ENCODE results near the gene HSP90AA1.

Gene HSP90AA1

DNA sequence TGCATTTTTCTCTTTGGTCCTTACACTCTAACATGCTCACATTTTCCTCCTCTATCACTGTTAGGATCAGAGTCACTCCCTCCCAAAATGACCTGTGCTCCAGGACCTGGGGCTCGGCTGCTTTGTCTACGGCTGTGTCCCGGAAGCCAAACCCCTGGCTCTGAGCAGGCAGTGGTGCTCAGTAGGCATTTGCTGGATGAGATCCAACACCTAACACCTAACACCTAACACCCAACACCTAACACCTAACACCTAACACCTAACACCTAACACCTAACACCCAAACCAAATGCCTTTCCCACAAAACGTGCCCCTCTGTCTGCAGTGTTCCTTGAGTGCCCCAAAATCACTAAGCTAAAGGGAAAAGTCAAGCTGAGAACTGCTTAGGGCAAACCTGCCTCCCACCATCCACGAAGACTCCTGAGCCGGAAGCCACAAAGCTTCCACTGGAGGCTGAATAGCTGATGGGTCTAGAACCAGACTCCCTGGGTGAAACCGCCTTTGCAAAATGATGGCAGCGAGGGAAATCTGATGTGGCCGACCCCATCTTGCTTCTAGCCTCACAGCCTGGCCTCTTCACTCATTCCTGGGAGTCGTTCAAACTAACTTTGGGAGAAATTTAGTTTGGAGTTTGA, 29.2 kb downstream of the HSP90AA1 start:
- no peaks in the 10 kb centered on the region for H3K9me3 ChIP-seq (ENCODE audit: control insufficient read depth, low read length)
- TF ChIP-seq, protein P1, sequence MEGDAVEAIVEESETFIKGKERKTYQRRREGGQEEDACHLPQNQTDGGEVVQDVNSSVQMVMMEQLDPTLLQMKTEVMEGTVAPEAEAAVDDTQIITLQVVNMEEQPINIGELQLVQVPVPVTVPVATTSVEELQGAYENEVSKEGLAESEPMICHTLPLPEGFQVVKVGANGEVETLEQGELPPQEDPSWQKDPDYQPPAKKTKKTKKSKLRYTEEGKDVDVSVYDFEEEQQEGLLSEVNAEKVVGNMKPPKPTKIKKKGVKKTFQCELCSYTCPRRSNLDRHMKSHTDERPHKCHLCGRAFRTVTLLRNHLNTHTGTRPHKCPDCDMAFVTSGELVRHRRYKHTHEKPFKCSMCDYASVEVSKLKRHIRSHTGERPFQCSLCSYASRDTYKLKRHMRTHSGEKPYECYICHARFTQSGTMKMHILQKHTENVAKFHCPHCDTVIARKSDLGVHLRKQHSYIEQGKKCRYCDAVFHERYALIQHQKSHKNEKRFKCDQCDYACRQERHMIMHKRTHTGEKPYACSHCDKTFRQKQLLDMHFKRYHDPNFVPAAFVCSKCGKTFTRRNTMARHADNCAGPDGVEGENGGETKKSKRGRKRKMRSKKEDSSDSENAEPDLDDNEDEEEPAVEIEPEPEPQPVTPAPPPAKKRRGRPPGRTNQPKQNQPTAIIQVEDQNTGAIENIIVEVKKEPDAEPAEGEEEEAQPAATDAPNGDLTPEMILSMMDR (IDR thresholded peaks at IDR 0.05): no peak
- H3K4me2 ChIP-seq (ENCODE audit: low read length): no peak overlapping the region
- H3K36me3 ChIP-seq (ENCODE audit: control insufficient read depth, insufficient read depth, low read length): no peaks in the 10 kb centered on the region
- H3K9ac ChIP-seq: no peak overlapping the region
- no peak overlapping the region for H3K4me3 ChIP-seq (ENCODE audit: low read depth, low read length)
- H3K27me3 ChIP-seq (ENCODE audit: control insufficient read depth, insufficient read depth, low read length): no peaks in the 10 kb centered on the region
- H3K27ac ChIP-seq: no peak overlapping the region
- H2AFZ ChIP-seq: no peak overlapping the region
- H3K79me2 ChIP-seq: no peaks in the 10 kb centered on the region
- H3K4me1 ChIP-seq: no peaks in the 10 kb centered on the region

DNA sequence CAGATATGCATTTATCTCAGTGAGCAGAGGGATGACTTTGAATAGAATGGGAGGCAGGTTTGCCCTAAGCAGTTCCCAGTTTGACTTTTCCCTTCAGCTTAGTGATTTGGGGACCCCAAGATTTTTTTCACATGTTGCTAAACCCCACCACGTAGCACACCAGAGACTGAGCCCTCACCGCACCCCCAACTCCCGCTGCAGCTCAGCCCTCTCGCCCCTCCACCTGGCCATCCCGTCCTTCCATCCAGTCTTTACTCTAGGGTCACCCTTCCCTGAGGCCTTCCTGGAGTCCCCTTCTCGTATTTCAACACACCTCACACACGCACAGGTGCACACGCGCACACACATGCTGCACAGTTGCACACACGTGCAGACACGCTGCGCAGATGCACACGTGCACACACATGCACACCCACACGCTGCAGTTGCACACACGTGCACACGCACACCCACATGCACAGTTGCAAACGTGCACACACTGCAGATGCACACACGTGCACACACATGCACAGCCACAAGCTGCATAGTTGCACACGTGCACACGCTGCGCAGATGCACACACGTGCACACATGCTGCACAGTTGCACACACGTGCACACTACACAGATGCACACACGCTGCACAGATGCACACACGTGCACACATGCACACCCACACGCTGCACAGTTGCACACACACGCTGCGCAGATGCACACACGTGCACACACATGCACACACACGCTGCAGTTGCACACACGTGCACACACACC, 30.0 kb downstream of the HSP90AA1 start:
- H3K4me2 ChIP-seq (ENCODE audit: low read length): no peak overlapping the region
- H3K79me2 ChIP-seq: no peaks in the 10 kb centered on the region
- TF ChIP-seq, protein P1 (IDR thresholded peaks at IDR 0.05): no peak
- H3K4me3 ChIP-seq (ENCODE audit: low read depth, low read length): no peak overlapping the region
- no peaks in the 10 kb centered on the region for H3K9me3 ChIP-seq (ENCODE audit: control insufficient read depth, low read length)
- no peaks in the 10 kb centered on the region for H3K36me3 ChIP-seq (ENCODE audit: control insufficient read depth, insufficient read depth, low read length)
- H3K27me3 ChIP-seq (ENCODE audit: control insufficient read depth, insufficient read depth, low read length): no peaks in the 10 kb centered on the region
- no peak overlapping the region for H2AFZ ChIP-seq
- no peaks in the 10 kb centered on the region for H3K4me1 ChIP-seq
- H3K27ac ChIP-seq: no peak overlapping the region
- H3K9ac ChIP-seq: no peak overlapping the region

DNA sequence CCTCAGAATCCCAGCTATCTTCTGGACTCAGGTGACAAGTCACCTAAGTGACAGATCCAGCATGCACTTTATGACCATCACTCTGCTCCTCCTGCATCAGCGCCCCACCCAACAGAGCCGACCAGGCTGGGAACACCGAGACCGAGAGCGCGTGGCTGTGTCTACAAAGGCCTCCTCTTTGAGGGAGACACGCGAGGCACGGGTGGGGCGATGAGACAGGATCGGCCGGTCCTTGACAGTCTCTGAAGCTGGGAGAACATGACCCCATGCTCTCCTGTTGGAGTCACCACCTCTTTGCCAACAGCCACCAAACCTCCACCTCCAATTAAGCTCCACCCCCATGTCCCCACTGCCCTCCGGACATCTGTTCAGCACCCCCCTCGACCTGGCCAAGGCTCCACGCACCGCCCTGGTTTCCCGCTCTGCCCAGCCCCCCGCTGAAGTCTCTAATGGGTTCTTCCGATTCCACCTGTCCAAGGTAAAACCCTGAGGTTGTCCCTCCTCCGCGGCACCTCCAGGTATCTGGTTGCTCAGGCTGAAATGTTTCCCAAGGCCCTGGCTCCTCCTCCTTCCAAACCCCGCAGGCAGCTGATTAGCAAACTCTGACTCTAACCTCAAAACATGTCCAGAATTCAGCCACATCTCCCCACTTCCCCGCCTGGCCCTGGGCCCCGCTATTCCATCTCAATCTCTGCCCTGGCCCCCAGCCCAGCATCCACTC, 31.5 kb downstream of the HSP90AA1 start:
- no peaks in the 10 kb centered on the region for H3K9me3 ChIP-seq (ENCODE audit: control insufficient read depth, low read length)
- no peaks in the 10 kb centered on the region for H3K4me1 ChIP-seq
- no peak overlapping the region for H3K4me3 ChIP-seq (ENCODE audit: low read depth, low read length)
- no peaks in the 10 kb centered on the region for H3K27me3 ChIP-seq (ENCODE audit: control insufficient read depth, insufficient read depth, low read length)
- no peak overlapping the region for H3K9ac ChIP-seq
- H3K36me3 ChIP-seq (ENCODE audit: control insufficient read depth, insufficient read depth, low read length): no peaks in the 10 kb centered on the region
- H3K4me2 ChIP-seq (ENCODE audit: low read length): no peak overlapping the region
- no peak overlapping the region for H3K27ac ChIP-seq
- no peak overlapping the region for H2AFZ ChIP-seq
- H3K79me2 ChIP-seq: no peaks in the 10 kb centered on the region
- TF ChIP-seq, protein P1 (IDR thresholded peaks at IDR 0.05): no peak

DNA sequence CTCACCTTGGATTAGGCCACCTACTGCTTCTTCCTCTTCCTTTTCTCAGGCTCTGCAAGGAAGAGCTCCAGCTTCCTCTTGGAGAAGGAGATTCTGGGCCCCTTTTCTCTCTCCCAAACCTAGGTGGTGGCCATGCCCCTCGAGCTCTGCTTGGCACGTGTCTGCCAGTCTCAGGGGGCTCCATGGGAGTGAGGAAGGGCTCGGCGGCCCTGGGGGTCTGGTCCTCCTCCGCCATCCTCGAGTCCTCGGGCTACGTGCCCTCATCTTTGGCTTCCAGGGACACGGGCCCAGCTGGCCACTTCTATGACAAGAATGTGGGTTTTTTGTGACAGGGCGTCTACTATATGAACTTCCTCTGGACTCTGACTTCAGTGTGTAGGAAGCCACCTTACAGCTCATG, 34.3 kb downstream of the HSP90AA1 start:
- Histone ChIP-seq H3K27ac (no peak overlapping the region), H3K79me2 (no peaks in the 10 kb centered on the region), H3K9me3 (ENCODE audit: control insufficient read depth, low read length) (no peaks in the 10 kb centered on the region), H3K9ac (no peak overlapping the region), H2AFZ (no peak overlapping the region), H3K27me3 (ENCODE audit: control insufficient read depth, insufficient read depth, low read length) (no peaks in the 10 kb centered on the region), H3K4me1 (no peaks in the 10 kb centered on the region), H3K4me3 (ENCODE audit: low read depth, low read length) (no peak overlapping the region), H3K36me3 (ENCODE audit: control insufficient read depth, insufficient read depth, low read length) (no peaks in the 10 kb centered on the region), H3K4me2 (ENCODE audit: low read length) (no peak overlapping the region)
- TF ChIP-seq, protein P1 (IDR thresholded peaks at IDR 0.05): no peak
